HepG2 (cell line): Measurements from ENCODE around the gene SLC2A4. TPM values are rescaled to one million over a fixed set of nuclear protein-coding genes. Genes with fewer than 3 reads are reported as not detected.

Source experiments
- CREM ChIP-seq, 2 experiments: sonication (generic) in 1 of 2; formaldehyde crosslinking in 1 of 2; IDR thresholded peaks; 2 replicates each; pipeline versions ENCODE4 v1.4.0 to v1.6.1; 2016 to 2020; ENCODE audit warnings: antibody characterized with exemption in 1 of 2, mild to moderate bottlenecking in 1 of 2, missing genetic modification reagents in 1 of 2
- GLI4 ChIP-seq: sonication (generic); formaldehyde crosslinking; IDR thresholded peaks from 2 replicates; pipeline ENCODE4 v1.5.1; 2020; ENCODE audit warnings: missing genetic modification reagents, mild to moderate bottlenecking, moderate library complexity, borderline replicate concordance
- HOXD1 ChIP-seq: sonication (generic); formaldehyde crosslinking; IDR thresholded peaks from 2 replicates; pipeline ENCODE4 v1.5.0; 2020; ENCODE audit warnings: missing genetic modification reagents
- MTA3 ChIP-seq: sonication (generic); formaldehyde crosslinking; IDR thresholded peaks from 2 replicates; pipeline ENCODE4 v1.4.0; 2020; ENCODE audit warnings: missing genetic modification reagents
- NR2F1 ChIP-seq, 2 experiments: fragments of 450-650 bp in 1 of 2; formaldehyde crosslinking in 1 of 2; IDR thresholded peaks; 2 replicates each; pipeline versions ENCODE4 v1.5.0 to v1.6.1; 2016 to 2020; ENCODE audit warnings: mild to moderate bottlenecking in 1 of 2, missing compliant biosample characterization in 1 of 2, missing genetic modification reagents in 1 of 2, moderate library complexity in 1 of 2
- PITX1 ChIP-seq: sonication (generic); formaldehyde crosslinking; IDR thresholded peaks from 2 replicates; pipeline ENCODE4 v1.5.1; 2020; ENCODE audit warnings: mild to moderate bottlenecking, missing genetic modification reagents
- RBFOX2 ChIP-seq: fragments of 200-400 bp; formaldehyde crosslinking; IDR thresholded peaks from 2 replicates; pipeline ENCODE4 v1.6.1; 2017; ENCODE audit warnings: low read depth, mild to moderate bottlenecking, low read length
- SP4 ChIP-seq: sonication (generic); formaldehyde crosslinking; IDR thresholded peaks from 2 replicates; pipeline ENCODE4 v1.8.1; 2023; ENCODE audit warnings: mild to moderate bottlenecking, missing genetic modification reagents
- ZBTB8A ChIP-seq: sonication (generic); formaldehyde crosslinking; IDR thresholded peaks from 2 replicates; pipeline ENCODE4 v1.4.0; 2020; ENCODE audit warnings: mild to moderate bottlenecking, low read depth, missing genetic modification reagents, borderline replicate concordance
- ZC3H4 ChIP-seq: sonication (generic); formaldehyde crosslinking; IDR thresholded peaks from 2 replicates; pipeline ENCODE4 v1.4.0; 2020; ENCODE audit warnings: missing genetic modification reagents, borderline replicate concordance
- ZNF260 ChIP-seq: sonication (generic); formaldehyde crosslinking; IDR thresholded peaks from 2 replicates; pipeline ENCODE4 v1.4.0; 2020; ENCODE audit warnings: missing genetic modification reagents, low read depth, mild to moderate bottlenecking, borderline replicate concordance
- ZNF264 ChIP-seq: sonication (generic); formaldehyde crosslinking; IDR thresholded peaks from 2 replicates; pipeline ENCODE4 v1.4.0; 2020; ENCODE audit warnings: missing genetic modification reagents
- ZNF34 ChIP-seq: sonication (generic); formaldehyde crosslinking; IDR thresholded peaks from 2 replicates; pipeline ENCODE4 v1.4.0; 2020; ENCODE audit warnings: mild to moderate bottlenecking, missing genetic modification reagents, borderline replicate concordance
- ZNF530 ChIP-seq: sonication (generic); formaldehyde crosslinking; IDR thresholded peaks from 2 replicates; pipeline ENCODE4 v1.5.0; 2020; ENCODE audit warnings: low read depth, mild to moderate bottlenecking, missing genetic modification reagents
- ZNF839 ChIP-seq: sonication (generic); formaldehyde crosslinking; IDR thresholded peaks from 2 replicates; pipeline ENCODE4 v1.4.0; 2020; ENCODE audit warnings: missing genetic modification reagents, mild to moderate bottlenecking, borderline replicate concordance
- polyA plus RNA-seq, 8 experiments: library from polyadenylated mRNA; depleted of rRNA in 3 of 8; stranded (reverse) in 7 of 8; unstranded in 1 of 8; fragments of >200 nt; fragmentation: Illumina TruSeq in 4 of 8; extraction: Trizol in 4 of 8; gene quantifications; 2 replicates each; pipeline versions ENCODE4 v1.2.1 to v1.2.3, GENCODE V29; 2011 to 2016; ENCODE audit warnings: low read depth in 4 of 8, missing spikeins in 1 of 8, mixed read lengths in 1 of 8; ENCODE audit not compliant: insufficient read depth in 1 of 8
- total RNA-seq, 5 experiments: library from RNA; depleted of rRNA; stranded (reverse); fragments of >200 nt; fragmentation: Illumina TruSeq; extraction: Trizol; gene quantifications; 2 replicates each; pipeline ENCODE4 v1.2.3, GENCODE V29; 2016; ENCODE audit warnings: low read depth in 1 of 5
- TF ChIP-seq, protein P1 (sequence below): sonication (generic); formaldehyde crosslinking; IDR thresholded peaks from 2 replicates; pipeline ENCODE4 v1.4.0; 2020; ENCODE audit warnings: low read depth, missing genetic modification reagents
- TF ChIP-seq, protein P2 (sequence below): sonication (generic); formaldehyde crosslinking; IDR thresholded peaks from 2 replicates; pipeline ENCODE4 v1.4.0; 2020; ENCODE audit warnings: low read depth, mild to moderate bottlenecking, missing genetic modification reagents

Gene SLC2A4
- total and polyA plus RNA-seq, 2 of the 13 experiments (the other 11 are each of a cell fraction or from before 2014, with no cell fraction given) = 4.9 to 5.8 TPM

DNA sequence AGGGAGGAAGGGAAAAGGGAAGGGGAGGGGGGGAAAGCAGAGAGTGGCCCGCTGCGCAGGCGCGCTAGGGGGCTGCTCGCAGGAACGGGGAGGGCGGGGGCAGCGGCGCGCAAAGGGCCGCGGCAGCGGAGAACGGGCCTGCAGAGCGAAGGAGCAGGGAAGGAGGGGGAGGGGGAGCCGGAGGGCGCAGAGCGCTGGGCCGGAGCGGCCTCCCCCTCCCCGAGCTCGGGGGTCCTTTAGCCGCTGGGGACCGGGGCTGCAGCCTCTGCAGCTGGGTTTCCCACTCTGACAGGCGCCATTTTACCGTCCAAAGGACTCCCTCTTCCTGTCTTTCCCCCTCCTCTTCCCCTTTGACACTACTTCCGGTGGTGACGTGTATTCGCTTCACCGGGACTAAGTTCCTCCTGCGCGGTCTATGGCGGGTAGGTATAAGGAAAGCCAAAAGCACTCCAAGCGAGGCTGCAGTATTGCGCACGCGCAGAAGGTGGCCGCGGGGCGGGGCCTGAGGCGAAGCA, 29.8 kb upstream of the SLC2A4 start, which contains the start of gene CTDNEP1 (continued):
- no peak for TF ChIP-seq HOXD1 (CRISPR knock-in tag)
- TF ChIP-seq ZNF260 (CRISPR knock-in tag) = no peak
- TF ChIP-seq ZBTB8A (CRISPR knock-in tag) = no peak
- no peak for TF ChIP-seq GLI4 (CRISPR knock-in tag)
- no peak for TF ChIP-seq ZNF839 (CRISPR knock-in tag)
- TF ChIP-seq NR2F1 (CRISPR knock-in tag; IDR thresholded peaks at IDR 0.05) = no peak
- TF ChIP-seq RBFOX2 = peak; percentile 76
- TF ChIP-seq ZNF530 (CRISPR knock-in tag) = no peak
- TF ChIP-seq, protein P1, sequence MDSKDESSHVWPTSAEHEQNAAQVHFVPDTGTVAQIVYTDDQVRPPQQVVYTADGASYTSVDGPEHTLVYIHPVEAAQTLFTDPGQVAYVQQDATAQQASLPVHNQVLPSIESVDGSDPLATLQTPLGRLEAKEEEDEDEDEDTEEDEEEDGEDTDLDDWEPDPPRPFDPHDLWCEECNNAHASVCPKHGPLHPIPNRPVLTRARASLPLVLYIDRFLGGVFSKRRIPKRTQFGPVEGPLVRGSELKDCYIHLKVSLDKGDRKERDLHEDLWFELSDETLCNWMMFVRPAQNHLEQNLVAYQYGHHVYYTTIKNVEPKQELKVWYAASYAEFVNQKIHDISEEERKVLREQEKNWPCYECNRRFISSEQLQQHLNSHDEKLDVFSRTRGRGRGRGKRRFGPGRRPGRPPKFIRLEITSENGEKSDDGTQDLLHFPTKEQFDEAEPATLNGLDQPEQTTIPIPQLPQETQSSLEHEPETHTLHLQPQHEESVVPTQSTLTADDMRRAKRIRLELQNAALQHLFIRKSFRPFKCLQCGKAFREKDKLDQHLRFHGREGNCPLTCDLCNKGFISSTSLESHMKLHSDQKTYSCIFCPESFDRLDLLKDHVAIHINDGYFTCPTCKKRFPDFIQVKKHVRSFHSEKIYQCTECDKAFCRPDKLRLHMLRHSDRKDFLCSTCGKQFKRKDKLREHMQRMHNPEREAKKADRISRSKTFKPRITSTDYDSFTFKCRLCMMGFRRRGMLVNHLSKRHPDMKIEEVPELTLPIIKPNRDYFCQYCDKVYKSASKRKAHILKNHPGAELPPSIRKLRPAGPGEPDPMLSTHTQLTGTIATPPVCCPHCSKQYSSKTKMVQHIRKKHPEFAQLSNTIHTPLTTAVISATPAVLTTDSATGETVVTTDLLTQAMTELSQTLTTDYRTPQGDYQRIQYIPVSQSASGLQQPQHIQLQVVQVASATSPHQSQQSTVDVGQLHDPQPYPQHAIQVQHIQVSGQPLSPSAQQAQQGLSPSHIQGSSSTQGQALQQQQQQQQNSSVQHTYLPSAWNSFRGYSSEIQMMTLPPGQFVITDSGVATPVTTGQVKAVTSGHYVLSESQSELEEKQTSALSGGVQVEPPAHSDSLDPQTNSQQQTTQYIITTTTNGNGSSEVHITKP (CRISPR knock-in tag) = no peak
- no peak for TF ChIP-seq PITX1 (CRISPR knock-in tag)
- no peak for TF ChIP-seq MTA3 (CRISPR knock-in tag)
- TF ChIP-seq, protein P2, sequence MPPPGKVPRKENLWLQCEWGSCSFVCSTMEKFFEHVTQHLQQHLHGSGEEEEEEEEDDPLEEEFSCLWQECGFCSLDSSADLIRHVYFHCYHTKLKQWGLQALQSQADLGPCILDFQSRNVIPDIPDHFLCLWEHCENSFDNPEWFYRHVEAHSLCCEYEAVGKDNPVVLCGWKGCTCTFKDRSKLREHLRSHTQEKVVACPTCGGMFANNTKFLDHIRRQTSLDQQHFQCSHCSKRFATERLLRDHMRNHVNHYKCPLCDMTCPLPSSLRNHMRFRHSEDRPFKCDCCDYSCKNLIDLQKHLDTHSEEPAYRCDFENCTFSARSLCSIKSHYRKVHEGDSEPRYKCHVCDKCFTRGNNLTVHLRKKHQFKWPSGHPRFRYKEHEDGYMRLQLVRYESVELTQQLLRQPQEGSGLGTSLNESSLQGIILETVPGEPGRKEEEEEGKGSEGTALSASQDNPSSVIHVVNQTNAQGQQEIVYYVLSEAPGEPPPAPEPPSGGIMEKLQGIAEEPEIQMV (CRISPR knock-in tag) = no peak
- TF ChIP-seq ZNF264 (CRISPR knock-in tag) = no peak
- no peak for TF ChIP-seq SP4 (CRISPR knock-in tag)
- 0 out of 2 replicates have a peak, but pooled peaks have one; percentile 3 for TF ChIP-seq ZC3H4 (CRISPR knock-in tag)
- TF ChIP-seq CREM (IDR thresholded peaks at IDR 0.05) = no peak
- no peak for TF ChIP-seq CREM (CRISPR knock-in tag; IDR thresholded peaks at IDR 0.05)
- peak; percentile 30 for TF ChIP-seq ZNF34 (CRISPR knock-in tag)
